Activated CD4-positive, CD25-positive, alpha-beta regulatory T cell treated with anti-CD3 and anti-CD28 coated beads, Interleukin-2, amount 50 U/mL, for 72 hours (primary cell): Measurements from ENCODE around the gene KLHDC7B.

ENCODE experiments used
- DNase-seq: peaks from one replicate; pipeline ENCODE4 v3.0.0; 2021

KLHDC7B gene

GRCh38 chr22:50548921-50549790, 3.5 kb downstream of the KLHDC7B start:
- DNase-seq, result no peak

GRCh38 chr22:50550395-50550794, 4.7 kb downstream of the KLHDC7B start:
- DNase-seq, result no peak

DNA sequence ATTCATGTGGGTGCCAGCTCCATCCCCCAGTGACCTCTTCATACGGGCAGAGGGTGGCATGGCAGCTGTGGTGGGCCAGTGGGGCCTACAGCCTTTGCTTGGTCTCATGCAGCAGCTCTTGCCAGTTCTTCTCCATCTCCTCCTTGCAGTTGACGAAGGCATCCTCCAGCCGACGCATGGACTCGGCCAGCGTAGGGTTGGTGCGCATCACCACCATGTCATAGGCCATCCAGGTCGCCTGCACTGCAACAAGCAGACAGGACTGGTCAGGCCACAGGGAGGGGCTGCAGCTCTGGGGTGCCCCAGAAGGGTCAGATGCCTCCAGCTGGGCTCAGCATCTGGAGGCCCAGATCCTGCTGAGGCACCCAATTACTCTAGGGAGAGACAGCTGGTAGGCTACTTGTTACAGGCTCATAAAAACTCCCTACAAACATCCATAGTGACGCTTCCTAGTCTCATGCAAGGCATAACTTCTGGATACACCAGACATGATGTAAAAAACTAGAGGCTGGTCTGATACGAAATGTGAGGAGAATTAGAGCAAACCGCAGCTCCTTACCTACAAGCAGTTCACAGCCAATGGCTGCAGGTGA, 5.6 kb downstream of the KLHDC7B start:
- no peak for DNase-seq

- DNase-seq, result no peak
Observed at GRCh38 chr22:50553310-50553709, 7.6 kb downstream of the KLHDC7B start.

DNA sequence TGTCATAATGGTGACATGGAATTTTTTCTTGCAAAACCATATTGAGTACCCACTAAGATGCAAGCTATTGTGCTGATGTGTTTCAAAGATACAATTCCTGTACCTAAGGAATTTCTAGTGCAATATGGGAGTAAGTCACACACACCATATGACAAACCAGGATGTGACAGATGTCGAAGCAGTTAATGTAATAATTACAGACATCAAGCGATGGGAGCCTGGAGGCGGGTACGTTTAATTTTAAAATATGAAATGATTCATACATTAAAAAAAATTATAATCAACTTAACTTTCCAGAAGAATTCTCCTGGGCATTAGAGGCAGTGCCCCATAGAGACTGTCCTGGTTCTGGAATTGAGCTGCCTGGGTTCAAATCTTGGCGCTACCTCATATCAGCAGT, 11.0 kb downstream of the KLHDC7B start:
- DNase-seq, result no peak

DNA sequence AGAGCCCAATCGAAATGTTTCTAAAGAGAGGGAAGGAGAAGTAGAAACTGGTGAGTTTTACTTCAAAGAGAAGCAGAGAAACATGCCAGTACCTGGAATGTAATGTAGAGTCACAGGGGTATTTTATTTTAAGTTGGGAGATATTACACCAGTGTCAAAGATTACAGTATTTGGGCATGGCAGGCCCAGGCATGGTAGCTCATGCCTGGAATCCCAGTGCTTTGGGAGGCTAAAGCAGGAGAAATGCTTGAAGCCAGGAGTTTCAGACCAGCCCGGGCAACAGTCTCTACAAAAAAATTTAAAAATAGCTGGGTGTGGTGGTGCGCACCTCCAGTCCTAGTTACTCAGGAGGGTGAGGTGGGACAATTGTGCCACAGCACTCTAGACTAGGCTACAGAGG, 14.3 kb downstream of the KLHDC7B start:
- DNase-seq, result no peak

DNA sequence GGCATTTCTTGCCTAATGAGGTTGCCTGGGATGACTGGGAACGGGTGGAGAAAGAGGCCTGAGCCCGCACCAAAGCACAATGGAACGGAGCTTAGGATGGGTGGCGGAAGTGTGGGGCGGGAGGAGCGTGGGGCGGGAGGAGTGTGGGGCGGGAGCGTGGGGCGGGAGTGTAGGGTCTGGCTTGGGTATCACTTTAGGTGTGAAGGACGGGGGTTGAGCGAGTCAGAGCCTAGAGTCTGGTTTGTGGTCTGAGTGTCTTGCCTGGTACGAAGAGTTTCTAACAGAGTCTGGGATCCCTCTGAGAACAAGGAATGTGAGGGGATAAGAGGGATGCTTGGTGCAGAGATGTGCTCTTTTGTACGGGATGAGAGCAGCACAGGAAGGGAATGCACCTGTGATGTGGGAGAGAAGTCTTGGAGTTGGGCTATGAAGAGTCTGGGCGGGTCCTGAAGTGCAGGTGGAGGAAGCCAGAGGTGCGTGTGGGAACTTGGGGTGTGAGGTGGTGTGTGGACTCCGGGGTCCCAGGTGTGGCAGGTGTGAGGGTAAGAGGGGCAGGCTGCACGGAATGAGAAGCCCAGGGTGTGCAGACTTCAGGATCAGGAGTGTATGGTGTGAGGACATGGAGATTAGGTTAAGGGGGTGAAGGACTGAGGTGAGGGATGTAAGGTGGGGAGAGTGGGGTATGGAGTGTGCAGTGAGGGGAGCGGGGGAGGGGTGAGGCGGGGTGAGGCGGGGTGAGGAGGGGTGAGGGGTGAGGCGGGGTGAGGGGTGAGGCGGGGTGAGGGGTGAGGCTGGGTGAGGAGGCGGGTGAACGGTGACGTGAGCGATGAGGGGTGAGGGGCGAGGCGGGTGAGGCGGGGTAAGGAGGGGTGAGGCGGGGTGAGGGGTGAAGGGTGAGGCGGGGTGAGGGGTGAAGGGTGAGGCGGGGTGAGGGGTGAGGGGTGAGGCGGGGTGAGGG, 16.0 kb downstream of the KLHDC7B start:
- DNase-seq, result no peak

- DNase-seq, result peak; percentile 99
Observed at GRCh38 chr22:50562523-50563412, 17.1 kb downstream of the KLHDC7B start, which contains the start of gene SYCE3. Gene SYCE3 (minus strand): TSS chr22:50562919. CDS start chr22:50556405, 6,514 bp downstream.

DNA sequence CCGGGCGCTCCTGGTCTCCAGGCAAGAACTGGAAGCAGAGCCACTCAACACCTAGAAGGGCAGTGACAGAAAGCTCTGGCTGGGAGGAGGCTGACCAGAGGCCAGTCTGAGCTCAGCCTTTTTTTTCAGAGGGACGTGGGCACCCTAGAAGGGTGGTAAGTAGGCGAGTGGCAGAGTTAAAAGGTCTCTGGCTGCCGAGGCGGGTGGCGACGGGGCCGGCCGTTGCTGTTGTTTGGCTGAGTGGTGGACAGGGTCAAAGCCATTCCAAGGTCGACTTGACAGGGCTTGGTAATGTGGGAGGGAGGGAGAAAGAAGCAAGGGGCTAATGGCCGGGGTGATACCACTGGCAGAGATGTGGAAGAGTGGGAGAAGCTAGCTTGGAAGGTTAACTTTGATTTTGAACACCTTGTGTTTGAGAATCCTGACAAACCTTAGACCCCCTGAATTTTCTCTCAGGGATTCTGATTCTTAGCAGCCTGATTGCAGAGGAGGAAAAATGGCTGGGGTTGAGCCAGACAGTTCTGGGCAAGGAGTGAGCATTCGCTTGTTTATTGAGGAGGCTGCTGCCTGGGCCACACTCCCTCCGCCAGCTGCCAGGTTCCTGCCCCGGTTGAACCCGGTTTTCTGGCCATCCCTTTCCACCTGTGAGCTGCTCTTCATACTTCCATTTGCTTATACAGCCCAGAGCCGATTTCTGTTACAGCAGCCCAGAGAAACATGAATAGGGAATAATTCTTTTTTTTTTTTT, 17.9 kb downstream of the KLHDC7B start:
- DNase-seq, result no peak

GRCh38 chr22:50564289-50564688, 18.6 kb downstream of the KLHDC7B start:
- DNase-seq, result no peak

GRCh38 chr22:50567721-50568252, 22.1 kb downstream of the KLHDC7B start:
- peak; percentile 25 for DNase-seq

DNA sequence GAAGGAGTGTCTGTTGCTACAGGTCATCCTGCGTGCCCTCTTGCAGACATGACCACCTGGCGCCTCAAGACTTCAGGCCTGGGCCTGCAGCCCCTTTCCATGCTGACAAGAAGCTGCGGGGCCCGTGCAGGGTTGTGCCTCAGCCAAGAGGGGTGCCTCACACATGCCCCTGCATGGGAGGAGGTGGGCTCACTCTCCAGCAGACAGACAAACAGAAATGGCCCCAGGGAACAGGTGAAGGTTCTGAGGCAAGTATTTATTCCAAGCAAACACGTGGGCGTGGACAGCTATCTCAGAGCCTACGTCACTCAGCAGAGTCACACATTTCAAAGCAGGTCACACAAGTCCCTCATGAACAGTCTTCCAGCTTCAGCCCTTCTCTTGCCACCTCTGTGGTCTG, 22.9 kb downstream of the KLHDC7B start:
- DNase-seq, result no peak

DNA sequence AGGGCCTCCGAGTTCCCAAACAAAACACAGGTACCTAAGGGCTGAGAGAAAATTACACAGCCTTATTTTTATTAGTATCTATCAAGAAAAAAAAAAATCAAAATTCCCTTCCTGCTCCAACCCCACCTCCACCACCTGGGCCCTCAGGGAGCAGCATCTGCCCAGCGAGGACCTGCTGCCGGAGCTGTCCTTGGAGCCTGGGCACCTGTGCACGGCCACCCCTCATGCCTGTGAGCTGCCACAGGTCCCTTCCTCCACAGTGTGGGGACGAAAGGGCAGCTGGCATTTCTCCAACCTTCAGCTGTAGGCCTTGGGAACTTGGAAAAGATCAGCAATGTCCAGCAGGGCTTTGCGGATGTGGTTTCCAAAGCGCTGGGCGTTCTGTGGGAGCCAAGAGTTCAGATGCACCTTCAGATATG, 23.4 kb downstream of the KLHDC7B start:
- peak; percentile 22 for DNase-seq

GRCh38 chr22:50569896-50570535, 24.3 kb downstream of the KLHDC7B start:
- DNase-seq, result peak; percentile 26

DNA sequence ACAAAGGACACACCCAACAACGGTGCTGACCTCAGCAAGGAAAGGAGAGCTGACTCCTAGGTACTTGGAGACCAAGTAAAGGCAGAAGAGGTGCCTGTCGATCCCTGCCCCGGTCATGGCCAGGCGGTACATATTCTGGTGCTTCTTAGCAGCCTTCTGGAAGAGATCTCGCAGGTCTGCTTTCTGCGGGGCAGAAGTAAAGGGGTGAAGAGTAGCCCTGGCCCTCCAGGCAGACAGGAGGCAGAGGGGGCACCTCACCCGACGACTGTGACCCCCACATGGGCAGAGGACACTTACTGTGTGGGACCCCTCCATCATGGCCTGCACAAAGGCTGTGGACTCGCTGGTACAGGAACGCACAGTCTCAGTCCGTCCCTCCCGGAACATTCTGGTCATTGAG, 25.2 kb downstream of the KLHDC7B start:
- peak; percentile 23 for DNase-seq

- DNase-seq, result peak; percentile 18
Observed at GRCh38 chr22:50571264-50572175, 25.8 kb downstream of the KLHDC7B start.

- peak; percentile 6 for DNase-seq
Observed at GRCh38 chr22:50572965-50573364, 27.3 kb downstream of the KLHDC7B start.

DNA sequence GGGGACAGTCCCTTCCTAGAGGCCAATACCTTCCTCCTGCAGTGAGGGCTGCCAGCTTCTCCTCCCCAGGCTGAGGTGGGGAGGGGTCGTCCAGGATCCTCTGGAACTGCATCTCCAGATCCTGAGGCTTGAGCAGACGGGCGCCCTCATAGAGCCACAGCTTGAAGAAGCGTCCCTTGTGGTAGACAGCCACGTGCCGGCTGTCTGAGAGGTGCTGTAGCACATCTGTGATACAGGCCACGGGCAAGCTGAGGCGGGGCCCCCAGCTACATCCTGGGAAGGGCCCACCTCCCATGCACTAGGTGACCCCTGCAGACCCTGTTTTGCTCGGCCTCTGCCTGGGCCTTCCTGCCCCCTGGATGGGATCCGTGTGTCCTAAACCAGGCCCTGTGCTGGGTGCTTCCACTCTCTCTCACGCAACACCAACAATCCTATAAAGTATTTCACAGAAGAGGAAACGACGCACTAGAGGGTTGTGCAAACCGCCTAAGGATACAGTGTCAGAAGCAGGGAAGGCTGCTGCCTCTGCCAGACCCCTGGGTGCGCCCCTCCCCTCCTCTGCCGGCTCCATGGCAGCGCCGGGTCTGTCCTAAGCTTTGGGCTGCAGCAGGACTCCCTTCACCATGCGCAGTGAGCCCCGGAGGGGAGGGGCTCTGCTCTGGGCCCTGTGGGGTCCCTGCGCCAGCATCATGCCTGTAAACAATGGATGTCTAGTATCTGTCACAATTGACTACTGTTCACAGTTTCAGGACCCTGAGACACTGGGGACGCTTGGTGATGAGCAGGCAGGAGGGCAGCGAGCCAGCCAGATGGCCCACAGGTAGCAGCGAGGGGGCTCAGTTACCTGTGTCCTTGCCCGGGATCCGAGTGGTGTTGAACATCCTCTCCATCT, 28.0 kb downstream of the KLHDC7B start:
- DNase-seq, result no peak
